OCI-LY7 (cell line): ENCODE data around the gene MAMDC2.

Experiments used
- EZH2phosphoT487 ChIP-seq: fragments of 200-600 bp; sonication (generic); IDR thresholded peaks from 2 replicates; pipeline ENCODE4 v1.6.1; 2018; ENCODE audit warnings: low read depth, borderline replicate concordance, mild to moderate bottlenecking, mixed run types, antibody characterized with exemption, low read length, moderate library complexity, mixed read lengths
- TF ChIP-seq, protein P1 (sequence below): fragments of 200-600 bp; sonication (generic); conservative IDR thresholded peaks from 2 replicates; pipeline ENCODE4 v1.5.1; 2014; ENCODE audit warnings: mild to moderate bottlenecking, antibody characterized with exemption, low read length, moderate library complexity, mixed read lengths

DNA sequence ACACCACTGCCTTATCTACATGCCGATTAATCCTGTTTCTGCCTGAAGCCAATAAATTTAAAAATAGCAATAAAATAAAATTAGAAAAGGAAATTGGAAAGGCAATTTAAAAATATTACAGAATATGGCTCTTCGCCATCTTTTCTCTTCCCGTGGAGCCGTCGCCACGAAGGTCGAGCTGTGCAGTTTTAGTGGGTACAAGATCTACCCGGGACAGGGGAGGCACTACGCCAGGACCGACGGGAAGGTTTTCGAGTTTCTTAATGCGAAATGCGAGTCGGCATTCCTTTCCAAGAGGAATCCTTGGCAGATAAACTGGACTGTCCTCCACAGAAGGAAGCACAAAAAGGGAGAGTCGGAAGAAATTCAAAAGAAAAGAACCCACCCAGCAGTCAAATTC lies 173.4 kb downstream of the MAMDC2 start:
- TF ChIP-seq, protein P1, sequence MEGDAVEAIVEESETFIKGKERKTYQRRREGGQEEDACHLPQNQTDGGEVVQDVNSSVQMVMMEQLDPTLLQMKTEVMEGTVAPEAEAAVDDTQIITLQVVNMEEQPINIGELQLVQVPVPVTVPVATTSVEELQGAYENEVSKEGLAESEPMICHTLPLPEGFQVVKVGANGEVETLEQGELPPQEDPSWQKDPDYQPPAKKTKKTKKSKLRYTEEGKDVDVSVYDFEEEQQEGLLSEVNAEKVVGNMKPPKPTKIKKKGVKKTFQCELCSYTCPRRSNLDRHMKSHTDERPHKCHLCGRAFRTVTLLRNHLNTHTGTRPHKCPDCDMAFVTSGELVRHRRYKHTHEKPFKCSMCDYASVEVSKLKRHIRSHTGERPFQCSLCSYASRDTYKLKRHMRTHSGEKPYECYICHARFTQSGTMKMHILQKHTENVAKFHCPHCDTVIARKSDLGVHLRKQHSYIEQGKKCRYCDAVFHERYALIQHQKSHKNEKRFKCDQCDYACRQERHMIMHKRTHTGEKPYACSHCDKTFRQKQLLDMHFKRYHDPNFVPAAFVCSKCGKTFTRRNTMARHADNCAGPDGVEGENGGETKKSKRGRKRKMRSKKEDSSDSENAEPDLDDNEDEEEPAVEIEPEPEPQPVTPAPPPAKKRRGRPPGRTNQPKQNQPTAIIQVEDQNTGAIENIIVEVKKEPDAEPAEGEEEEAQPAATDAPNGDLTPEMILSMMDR = no peak
- no peak for TF ChIP-seq EZH2phosphoT487
